WTC11 (cell line): ENCODE results near the gene JMJD7. TPM values are rescaled to one million over a fixed set of nuclear protein-coding genes. Genes with fewer than 3 reads are reported as not detected.

ENCODE experiments used
- ATAC-seq: fragments of 200-7000 bp; cut with Tn5 transposase; 2 replicates; pipeline ENCODE4 v1.10.0; 2021; ENCODE audit warnings: mild to moderate bottlenecking, moderate library complexity
- CTCF ChIA-PET: fragments of 300-600 bp; sonication (Branson Sonifier 250); formaldehyde crosslinking; loops from one replicate; lab custom pipeline; 2021; ENCODE audit warnings: antibody characterized with exemption; lab: Charles Lee
- POLR2A ChIA-PET: fragments of 350-600 bp; sonication (Branson Sonifier 250); formaldehyde crosslinking; loops from one replicate; lab custom pipeline; 2021; ENCODE audit warnings: antibody characterized with exemption; lab: Charles Lee
- DNase-seq: peaks from one replicate; pipeline ENCODE4 v3.0.0; 2021; ENCODE audit warnings: low spot score
- H3K27ac Mint-ChIP-seq: 2 replicates; pipeline ENCODE4 v1.8.0; 2021; ENCODE audit warnings: mixed read lengths
- H3K27me3 Mint-ChIP-seq: 2 replicates; pipeline ENCODE4 v1.8.0; 2021; ENCODE audit warnings: low read depth, mild to moderate bottlenecking, moderate library complexity, mixed read lengths
- H3K36me3 Mint-ChIP-seq: 2 replicates; pipeline ENCODE4 v1.8.0; 2021; ENCODE audit warnings: mixed read lengths
- H3K4me1 Mint-ChIP-seq: 2 replicates; pipeline ENCODE4 v1.8.0; 2022; ENCODE audit warnings: mixed read lengths
- H3K4me3 Mint-ChIP-seq: 2 replicates; pipeline ENCODE4 v1.8.0; 2021; ENCODE audit warnings: mild to moderate bottlenecking, moderate library complexity, mixed read lengths
- H3K9me3 Mint-ChIP-seq: 2 replicates; pipeline ENCODE4 v1.8.0; 2021; ENCODE audit warnings: mixed read lengths
- ATF1 ChIP-seq: sonication (generic); formaldehyde crosslinking; IDR thresholded peaks from 2 replicates; pipeline ENCODE4 v1.8.1; 2023; ENCODE audit warnings: mild to moderate bottlenecking, moderate library complexity, missing genetic modification reagents
- ATF2 ChIP-seq: sonication (generic); formaldehyde crosslinking; IDR thresholded peaks from 2 replicates; pipeline ENCODE4 v1.8.1; 2022; ENCODE audit warnings: low read depth, missing genetic modification reagents, borderline replicate concordance
- CTCF ChIP-seq: fragments of 200-600 bp; IDR thresholded peaks from 2 replicates; pipeline ENCODE4 v1.8.0; 2022; ENCODE audit warnings: antibody characterized with exemption
- E2F4 ChIP-seq: sonication (generic); formaldehyde crosslinking; IDR thresholded peaks from 2 replicates; pipeline ENCODE4 v1.8.1; 2022; ENCODE audit warnings: low read depth, mild to moderate bottlenecking, moderate library complexity, missing genetic modification reagents, borderline replicate concordance
- EMX1 ChIP-seq: fragments of 250-450 bp; sonication (Bioruptor Pico); IDR thresholded peaks from 2 replicates; pipeline ENCODE4 v1.8.0; 2021; ENCODE audit warnings: mild to moderate bottlenecking
- ESRRA ChIP-seq: sonication (generic); formaldehyde crosslinking; IDR thresholded peaks from 2 replicates; pipeline ENCODE4 v1.8.1; 2022; ENCODE audit warnings: mild to moderate bottlenecking, missing genetic modification reagents, borderline replicate concordance
- FOXP1 ChIP-seq: sonication (generic); formaldehyde crosslinking; IDR thresholded peaks from 2 replicates; pipeline ENCODE4 v1.8.0; 2022; ENCODE audit warnings: missing genetic modification reagents, mild to moderate bottlenecking, moderate library complexity, borderline replicate concordance
- FOXP4 ChIP-seq: sonication (generic); formaldehyde crosslinking; IDR thresholded peaks from 2 replicates; pipeline ENCODE4 v1.8.0; 2022; ENCODE audit warnings: mild to moderate bottlenecking, missing genetic modification reagents
- GRHL2 ChIP-seq: fragments of 250-450 bp; sonication (Bioruptor Pico); IDR thresholded peaks from 2 replicates; pipeline ENCODE4 v1.8.0; 2022; ENCODE audit warnings: mild to moderate bottlenecking, moderate library complexity; ENCODE audit not compliant: insufficient replicate concordance, severe bottlenecking
- KAT7 ChIP-seq: sonication (generic); formaldehyde crosslinking; IDR thresholded peaks from 2 replicates; pipeline ENCODE4 v1.8.1; 2023; ENCODE audit warnings: missing genetic modification reagents, mild to moderate bottlenecking, borderline replicate concordance
- SOX15 ChIP-seq: fragments of 250-450 bp; sonication (Bioruptor Pico); IDR thresholded peaks from 2 replicates; pipeline ENCODE4 v1.9.0; 2021; ENCODE audit warnings: mild to moderate bottlenecking
- TEAD1 ChIP-seq: sonication (generic); formaldehyde crosslinking; IDR thresholded peaks from 2 replicates; pipeline ENCODE4 v1.8.0; 2022; ENCODE audit warnings: mild to moderate bottlenecking, missing genetic modification reagents
- TP53 ChIP-seq: sonication (generic); formaldehyde crosslinking; IDR thresholded peaks from 2 replicates; pipeline ENCODE4 v1.8.1; 2023; ENCODE audit warnings: mild to moderate bottlenecking, missing genetic modification reagents
- USF2 ChIP-seq: sonication (generic); formaldehyde crosslinking; IDR thresholded peaks from 2 replicates; pipeline ENCODE4 v1.8.1; 2023; ENCODE audit warnings: mild to moderate bottlenecking, missing genetic modification reagents, moderate library complexity
- ZNF232 ChIP-seq: sonication (generic); formaldehyde crosslinking; IDR thresholded peaks from 2 replicates; pipeline ENCODE4 v1.8.0; 2022; ENCODE audit warnings: mild to moderate bottlenecking, missing genetic modification reagents
- ZNF396 ChIP-seq: fragments of 250-450 bp; sonication (Bioruptor Pico); IDR thresholded peaks from 2 replicates; pipeline ENCODE4 v1.8.0; 2021; ENCODE audit warnings: mild to moderate bottlenecking, moderate library complexity, borderline replicate concordance
- ZNF671 ChIP-seq: fragments of 250-450 bp; sonication (Bioruptor Pico); IDR thresholded peaks from 2 replicates; pipeline ENCODE4 v1.8.0; 2021; ENCODE audit warnings: mild to moderate bottlenecking
- total RNA-seq: library from RNA; stranded (reverse); gene quantifications from 3 replicates; pipeline ENCODE4 v1.2.3, GENCODE V29; 2021
- TF ChIP-seq, protein P1 (sequence below): sonication (generic); formaldehyde crosslinking; IDR thresholded peaks from 2 replicates; pipeline ENCODE4 v1.8.0; 2022; ENCODE audit warnings: mild to moderate bottlenecking, missing genetic modification reagents
- TF ChIP-seq, protein P2 (sequence below): sonication (generic); formaldehyde crosslinking; IDR thresholded peaks from 2 replicates; pipeline ENCODE4 v1.8.1; 2022; ENCODE audit warnings: mild to moderate bottlenecking, missing genetic modification reagents, moderate library complexity, borderline replicate concordance
- TF ChIP-seq, protein P3 (sequence below): fragments of 250-450 bp; sonication (Bioruptor Pico); IDR thresholded peaks from 2 replicates; pipeline ENCODE4 v1.9.0; 2021; ENCODE audit warnings: mild to moderate bottlenecking

Gene JMJD7
- total RNA-seq, 1 experiment from 2014 or later = 19.9 TPM

DNA sequence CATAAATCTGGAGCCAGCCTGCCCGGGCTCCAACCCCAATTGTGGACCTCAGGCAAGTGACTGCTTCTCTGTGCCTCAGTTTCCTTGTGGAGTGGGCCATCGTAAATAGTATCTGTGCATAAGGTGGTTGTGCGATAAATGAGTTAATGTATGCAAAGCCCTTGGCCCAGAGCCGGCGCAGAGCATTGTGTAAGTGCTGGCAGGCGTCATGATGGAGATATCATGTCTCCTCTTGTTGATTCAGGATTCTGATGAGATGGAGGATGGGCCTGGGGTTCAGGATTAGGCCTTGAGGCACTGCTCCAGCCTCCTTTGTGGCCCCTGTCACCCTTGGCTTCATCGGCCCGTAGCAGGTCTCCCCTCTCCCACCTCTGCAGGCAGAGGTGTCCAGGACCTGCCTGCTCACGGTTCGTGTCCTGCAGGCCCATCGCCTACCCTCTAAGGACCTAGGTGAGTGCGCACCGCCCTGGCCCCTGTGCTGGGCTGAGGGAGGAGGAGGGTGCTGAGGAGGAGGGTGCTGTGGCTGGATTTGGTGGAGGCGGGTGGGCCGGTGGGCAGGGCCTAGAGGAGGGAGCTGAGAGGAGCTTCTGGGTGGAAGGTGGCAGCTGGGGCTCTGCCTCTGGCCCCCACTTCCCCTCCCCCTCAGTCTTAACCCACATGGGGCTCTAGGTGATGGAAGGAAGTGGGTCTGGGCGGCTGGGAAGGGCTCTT is 12.0 kb downstream of the JMJD7 start (continued):
- no peak for TF ChIP-seq ATF2 (CRISPR knock-in tag)
- TF ChIP-seq EMX1 = no peak
- TF ChIP-seq, protein P1, sequence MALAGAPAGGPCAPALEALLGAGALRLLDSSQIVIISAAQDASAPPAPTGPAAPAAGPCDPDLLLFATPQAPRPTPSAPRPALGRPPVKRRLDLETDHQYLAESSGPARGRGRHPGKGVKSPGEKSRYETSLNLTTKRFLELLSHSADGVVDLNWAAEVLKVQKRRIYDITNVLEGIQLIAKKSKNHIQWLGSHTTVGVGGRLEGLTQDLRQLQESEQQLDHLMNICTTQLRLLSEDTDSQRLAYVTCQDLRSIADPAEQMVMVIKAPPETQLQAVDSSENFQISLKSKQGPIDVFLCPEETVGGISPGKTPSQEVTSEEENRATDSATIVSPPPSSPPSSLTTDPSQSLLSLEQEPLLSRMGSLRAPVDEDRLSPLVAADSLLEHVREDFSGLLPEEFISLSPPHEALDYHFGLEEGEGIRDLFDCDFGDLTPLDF (CRISPR knock-in tag) = no peak

GRCh38 chr15:41840673-41841072 is 12.8 kb downstream of the JMJD7 start:
- TF ChIP-seq TEAD1 = no peak
- TF ChIP-seq FOXP1 (CRISPR knock-in tag) = no peak
- TF ChIP-seq, protein P2, sequence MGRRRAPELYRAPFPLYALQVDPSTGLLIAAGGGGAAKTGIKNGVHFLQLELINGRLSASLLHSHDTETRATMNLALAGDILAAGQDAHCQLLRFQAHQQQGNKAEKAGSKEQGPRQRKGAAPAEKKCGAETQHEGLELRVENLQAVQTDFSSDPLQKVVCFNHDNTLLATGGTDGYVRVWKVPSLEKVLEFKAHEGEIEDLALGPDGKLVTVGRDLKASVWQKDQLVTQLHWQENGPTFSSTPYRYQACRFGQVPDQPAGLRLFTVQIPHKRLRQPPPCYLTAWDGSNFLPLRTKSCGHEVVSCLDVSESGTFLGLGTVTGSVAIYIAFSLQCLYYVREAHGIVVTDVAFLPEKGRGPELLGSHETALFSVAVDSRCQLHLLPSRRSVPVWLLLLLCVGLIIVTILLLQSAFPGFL (CRISPR knock-in tag) = no peak
- TF ChIP-seq ZNF396 = no peak
- TF ChIP-seq, protein P1 (CRISPR knock-in tag) = no peak
- TF ChIP-seq GRHL2 (CRISPR knock-in tag) = no peak
- TF ChIP-seq KAT7 = no peak
- TF ChIP-seq ZNF671 = no peak
- TF ChIP-seq E2F4 (CRISPR knock-in tag) = no peak
- no peak for TF ChIP-seq ATF1 (CRISPR knock-in tag)
- no peak for TF ChIP-seq ZNF232 (CRISPR knock-in tag)
- no peak for TF ChIP-seq SOX15 (CRISPR knock-in tag)
- TF ChIP-seq USF2 = no peak
- no peak for TF ChIP-seq ESRRA (CRISPR knock-in tag)
- Mint-ChIP-seq H3K4me1 (no peaks in the 10 kb centered on the region), H3K4me3 (no peak overlapping the region), H3K9me3 (no peaks in the 10 kb centered on the region), H3K36me3 (peaks cover 5% of the 10 kb centered on the region; the same call in 1 of the 2 replicates), H3K27me3 (no peaks in the 10 kb centered on the region), H3K27ac (no peak overlapping the region)
- CTCF ChIA-PET = interaction anchor here (1.3 to 1.5 kb wide), 2 partner anchors 18 to 64 kb away, joined by 4 to 5 read pairs; no protein-coding TSS in a partner anchor
- POLR2A ChIA-PET = no interaction called here
- DNase-seq (no peak), ATAC-seq (no peak)

DNA sequence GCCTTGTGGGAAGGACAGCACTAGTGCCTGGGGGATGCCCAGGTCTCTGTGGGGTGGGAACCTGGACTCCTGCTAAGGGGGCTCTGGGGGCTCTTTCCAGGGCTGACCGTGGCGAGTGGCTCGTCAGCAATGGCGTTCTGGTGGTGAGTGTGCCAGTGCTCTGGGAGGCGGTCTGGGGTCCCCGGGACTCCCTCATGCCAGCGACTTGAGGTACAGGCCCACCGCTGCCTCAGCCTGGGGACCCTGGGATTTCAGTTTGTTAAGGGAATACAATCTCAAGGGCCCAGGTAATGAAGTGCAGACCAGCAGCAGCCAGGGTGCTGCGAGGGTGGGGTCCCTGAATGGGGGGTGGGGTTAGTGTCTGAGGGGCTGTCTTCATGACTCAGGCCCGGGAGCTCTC is 13.2 kb downstream of the JMJD7 start:
- no peaks in the 10 kb centered on the region for H3K9me3 Mint-ChIP-seq
- H3K27me3 Mint-ChIP-seq = no peaks in the 10 kb centered on the region
- no peak overlapping the region for H3K27ac Mint-ChIP-seq
- CTCF ChIA-PET = interaction anchor here (1.5 kb wide), 1 partner anchor 64 kb away, joined by 5 read pairs; no protein-coding TSS in a partner anchor
- no peak for ATAC-seq
- H3K4me3 Mint-ChIP-seq = no peak overlapping the region
- no peaks in the 10 kb centered on the region for H3K4me1 Mint-ChIP-seq
- peaks cover 5% of the 10 kb centered on the region; the same call in 1 of the 2 replicates for H3K36me3 Mint-ChIP-seq
- no peak for DNase-seq
- POLR2A ChIA-PET = no interaction called here
- TF ChIP-seq TP53 = no peak
- no peak for TF ChIP-seq CTCF
- TF ChIP-seq GRHL2 (CRISPR knock-in tag) = no peak
- no peak for TF ChIP-seq FOXP4 (CRISPR knock-in tag)
- no peak for TF ChIP-seq SOX15 (CRISPR knock-in tag)
- TF ChIP-seq, protein P3, sequence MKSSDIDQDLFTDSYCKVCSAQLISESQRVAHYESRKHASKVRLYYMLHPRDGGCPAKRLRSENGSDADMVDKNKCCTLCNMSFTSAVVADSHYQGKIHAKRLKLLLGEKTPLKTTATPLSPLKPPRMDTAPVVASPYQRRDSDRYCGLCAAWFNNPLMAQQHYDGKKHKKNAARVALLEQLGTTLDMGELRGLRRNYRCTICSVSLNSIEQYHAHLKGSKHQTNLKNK (CRISPR knock-in tag) = no peak
